NCI-H1417 treated with DMSO at 0.1 percent for 48 hours (cell line): ENCODE measurements around the gene LHX2.

ENCODE experiments used
- DNase-seq: peaks from one replicate; lab custom pipeline; 2025; lab: John Stamatoyannopoulos, UW

Gene LHX2

DNA sequence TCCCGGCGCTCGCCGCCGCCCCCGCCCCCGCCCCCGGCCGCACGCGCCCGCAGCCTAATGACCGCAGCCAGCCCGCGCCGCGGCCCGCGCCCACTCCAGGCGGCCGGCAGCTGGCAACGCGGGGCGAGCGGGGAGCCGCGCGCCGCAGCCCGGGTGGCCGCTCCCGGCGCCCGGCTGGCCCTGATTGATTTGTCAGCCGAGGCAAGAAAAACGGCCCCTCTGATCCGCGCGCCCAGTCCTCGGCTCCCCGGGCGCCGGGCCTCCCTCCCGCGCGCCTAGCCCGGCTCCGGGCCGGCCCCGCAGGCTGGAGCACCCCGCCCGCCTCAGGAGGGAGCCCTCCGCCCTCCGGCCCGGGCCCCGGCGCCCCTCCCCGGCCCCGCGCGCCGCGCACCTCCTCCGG lies 11.9 kb upstream of the LHX2 start:
- DNase-seq = no peak

DNA sequence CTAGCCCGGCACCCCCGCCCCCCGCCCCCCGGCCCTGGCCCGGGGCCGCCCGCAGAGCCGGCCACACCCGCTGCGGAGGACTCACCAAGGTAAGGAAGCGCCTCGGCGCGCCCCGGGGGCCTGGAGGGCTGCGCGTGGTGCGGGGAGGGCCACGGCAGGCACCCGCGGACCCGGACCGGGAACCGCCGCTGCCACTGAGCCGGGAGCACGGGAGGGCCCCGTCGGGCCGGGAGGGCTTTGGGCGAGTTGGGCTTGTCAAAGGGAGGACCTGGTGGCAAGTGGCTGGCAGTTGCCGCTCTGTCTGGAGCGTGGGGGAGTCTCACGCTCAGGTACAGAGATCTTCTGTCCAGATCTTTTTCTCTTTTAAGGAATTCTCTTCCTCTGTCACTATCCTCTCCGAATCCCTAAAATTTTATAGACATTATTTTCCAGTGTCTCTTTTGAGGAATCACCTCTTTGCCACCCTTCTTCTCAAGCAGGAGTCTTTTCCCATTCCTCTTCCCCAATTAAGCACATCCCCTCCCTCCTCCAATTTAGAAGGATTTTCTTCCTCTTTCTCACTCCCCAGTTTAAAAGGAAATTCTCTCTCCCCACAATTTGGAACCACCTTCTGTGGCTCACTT lies 11.3 kb upstream of the LHX2 start:
- no peak for DNase-seq

DNA sequence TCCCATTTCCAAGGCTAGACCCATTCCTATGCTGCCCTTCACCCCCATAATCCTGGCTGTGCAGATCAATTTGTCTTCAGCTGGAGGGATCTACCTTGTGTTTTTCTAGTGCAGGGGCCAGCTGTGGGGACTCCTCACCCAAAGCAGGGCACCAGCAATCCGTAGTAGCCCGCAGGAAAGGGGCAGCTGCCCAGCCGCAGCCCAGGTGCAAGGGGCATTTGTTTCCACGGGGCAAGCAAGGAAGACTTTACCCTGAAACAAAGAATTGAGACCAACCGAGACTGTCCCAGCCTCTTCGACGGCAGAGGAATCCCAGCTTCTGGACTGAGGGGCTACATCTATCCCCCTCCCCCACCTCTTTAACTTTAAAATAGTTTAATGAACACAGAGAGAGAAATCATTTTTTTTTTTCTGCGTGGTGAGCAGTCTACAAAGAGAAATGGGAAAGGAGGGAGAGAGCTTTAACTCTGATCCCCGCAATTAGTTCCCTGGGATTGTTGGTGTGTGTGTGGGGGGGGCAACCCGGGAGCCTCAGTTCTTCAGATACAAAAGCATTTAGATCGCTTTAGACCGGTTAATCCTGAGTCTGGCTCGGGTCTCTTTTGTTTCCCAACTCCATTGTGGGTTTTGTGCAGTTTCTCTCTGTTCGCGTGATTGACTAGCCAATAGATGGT lies 10.6 kb upstream of the LHX2 start:
- DNase-seq = no peak

DNA sequence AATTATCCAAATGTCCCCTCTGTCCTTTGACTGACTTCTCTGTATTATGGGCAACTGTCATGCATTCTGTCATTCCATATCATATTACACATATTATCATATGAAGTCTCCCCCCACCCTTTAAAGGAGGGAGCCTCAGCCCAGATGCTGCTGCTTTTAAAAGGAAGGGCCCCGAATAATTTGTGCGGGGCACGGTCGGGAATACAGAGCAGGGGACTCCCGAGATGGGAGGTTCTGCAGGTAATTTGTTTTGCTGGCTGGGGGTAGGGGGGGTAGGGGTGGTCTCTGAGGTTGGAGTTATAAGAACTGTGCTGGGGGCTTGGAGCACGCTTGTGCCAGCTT lies 10.1 kb upstream of the LHX2 start:
- no peak for DNase-seq

DNA sequence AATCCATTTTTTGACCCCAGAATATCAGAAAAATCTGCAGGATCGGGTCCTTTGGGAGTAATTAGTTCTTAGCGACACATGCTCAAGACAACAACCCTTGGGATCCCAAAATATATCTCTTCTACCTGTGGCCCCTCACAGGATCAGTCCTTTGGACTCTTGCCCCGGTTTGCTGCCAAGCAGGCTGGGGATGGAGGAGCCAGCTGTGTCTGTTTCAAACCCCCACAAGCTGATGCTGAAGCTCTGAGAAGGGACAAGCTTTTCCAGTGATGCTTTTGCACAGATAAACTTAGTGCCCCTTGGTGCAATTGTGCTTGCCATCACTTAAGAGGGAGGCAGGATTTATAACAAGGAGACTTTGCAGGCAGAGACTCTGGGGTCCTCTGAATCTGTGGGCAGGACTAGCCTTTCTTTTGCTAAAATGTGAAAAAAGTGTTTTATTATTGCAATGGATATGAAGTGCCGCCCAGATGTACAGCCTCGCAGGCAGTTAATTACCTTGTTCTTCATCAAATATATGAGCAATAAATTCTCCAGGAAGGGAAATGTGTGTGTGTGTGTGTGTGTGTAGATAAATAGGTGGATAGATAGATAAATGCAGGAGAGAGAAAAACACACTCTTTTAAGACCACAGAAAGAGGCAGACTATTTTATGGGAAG lies 9.6 kb upstream of the LHX2 start:
- DNase-seq = no peak

DNA sequence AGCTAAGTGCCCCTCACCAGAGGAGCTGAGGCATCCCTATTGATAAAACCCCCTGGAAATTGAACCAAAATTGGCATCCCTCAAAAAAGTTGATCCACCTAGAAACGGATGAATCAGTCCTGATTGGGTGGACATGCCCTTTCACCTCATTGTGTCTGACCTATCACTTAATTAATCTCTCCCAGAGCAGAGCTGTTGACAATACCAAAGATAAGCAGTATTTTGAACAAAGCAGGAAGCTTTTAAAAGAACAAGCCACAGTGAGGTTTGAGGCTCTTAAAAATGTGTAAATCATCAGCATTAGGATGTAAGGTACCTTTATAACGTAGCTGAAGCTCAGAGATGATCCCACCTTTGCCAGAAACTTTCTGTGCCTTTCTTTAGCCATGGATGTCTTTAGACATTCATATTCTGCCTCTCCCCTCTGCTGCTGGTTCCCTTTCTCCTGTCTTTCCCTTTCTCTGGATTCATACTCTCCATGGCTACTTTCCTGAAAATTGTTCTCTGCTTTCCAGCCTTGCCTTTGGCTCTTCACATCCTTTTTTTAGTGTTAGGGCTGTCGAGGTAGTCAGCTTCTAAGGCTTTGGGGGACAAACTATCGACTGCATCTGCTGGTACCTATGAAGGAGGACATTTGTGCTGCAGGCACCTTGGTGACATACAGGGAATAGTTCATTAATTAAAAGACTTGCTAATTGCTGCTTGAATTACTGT lies 7.8 kb upstream of the LHX2 start:
- DNase-seq = no peak

DNA sequence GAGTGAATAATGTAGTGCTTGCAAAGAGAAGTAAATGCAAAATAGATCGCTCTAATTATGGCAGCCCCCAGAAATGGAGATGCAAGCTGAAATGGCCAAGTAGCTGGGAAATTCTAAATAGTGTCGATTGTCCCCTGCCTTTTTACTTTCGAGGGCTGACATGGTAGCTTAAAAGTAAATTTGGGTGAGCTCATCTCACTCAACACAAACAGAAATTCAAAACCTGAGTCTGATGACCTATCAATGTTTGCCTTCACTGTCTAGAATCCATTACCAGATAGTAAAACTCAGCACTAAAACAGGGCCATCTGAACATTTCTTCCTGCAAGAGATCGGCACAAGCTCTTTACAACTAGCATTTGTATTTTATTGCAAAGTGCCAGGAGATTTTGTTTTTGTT lies 7.0 kb upstream of the LHX2 start:
- DNase-seq = peak; percentile 67

DNA sequence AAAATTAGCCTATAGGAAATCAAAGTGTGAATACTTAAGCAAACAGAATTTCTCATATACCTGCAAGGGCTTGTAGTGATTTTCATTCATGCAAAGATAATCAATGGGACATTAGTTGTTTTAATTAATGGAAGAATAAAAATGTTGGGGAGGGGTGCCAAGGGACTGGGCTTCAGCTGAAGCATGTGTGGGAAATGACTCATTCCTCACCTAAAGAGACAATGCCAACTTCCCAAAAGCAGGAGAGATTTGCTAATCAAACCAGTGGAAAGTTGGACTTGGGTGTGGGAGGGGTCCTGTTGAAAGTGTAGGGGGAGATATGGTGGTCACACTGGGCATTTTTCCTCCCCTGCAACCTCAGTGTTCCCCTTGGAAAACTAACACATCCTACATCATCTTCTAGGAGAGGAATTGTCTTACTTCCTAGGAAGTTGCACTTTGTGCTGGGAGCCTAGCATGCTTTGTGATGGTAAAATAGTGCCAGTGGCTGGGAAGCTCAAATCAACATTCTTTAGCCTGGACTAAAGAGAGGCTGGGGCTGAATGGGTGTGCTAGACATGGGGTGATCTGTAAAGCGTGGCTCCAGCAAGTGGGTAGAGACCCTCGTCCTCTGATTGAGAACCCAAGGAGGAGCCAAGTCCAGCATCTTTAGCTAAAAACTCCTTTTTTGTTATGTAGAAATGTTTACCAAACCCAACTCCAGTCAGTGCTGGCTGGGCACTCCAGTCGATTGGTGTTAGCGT lies 6.4 kb upstream of the LHX2 start:
- no peak for DNase-seq

DNA sequence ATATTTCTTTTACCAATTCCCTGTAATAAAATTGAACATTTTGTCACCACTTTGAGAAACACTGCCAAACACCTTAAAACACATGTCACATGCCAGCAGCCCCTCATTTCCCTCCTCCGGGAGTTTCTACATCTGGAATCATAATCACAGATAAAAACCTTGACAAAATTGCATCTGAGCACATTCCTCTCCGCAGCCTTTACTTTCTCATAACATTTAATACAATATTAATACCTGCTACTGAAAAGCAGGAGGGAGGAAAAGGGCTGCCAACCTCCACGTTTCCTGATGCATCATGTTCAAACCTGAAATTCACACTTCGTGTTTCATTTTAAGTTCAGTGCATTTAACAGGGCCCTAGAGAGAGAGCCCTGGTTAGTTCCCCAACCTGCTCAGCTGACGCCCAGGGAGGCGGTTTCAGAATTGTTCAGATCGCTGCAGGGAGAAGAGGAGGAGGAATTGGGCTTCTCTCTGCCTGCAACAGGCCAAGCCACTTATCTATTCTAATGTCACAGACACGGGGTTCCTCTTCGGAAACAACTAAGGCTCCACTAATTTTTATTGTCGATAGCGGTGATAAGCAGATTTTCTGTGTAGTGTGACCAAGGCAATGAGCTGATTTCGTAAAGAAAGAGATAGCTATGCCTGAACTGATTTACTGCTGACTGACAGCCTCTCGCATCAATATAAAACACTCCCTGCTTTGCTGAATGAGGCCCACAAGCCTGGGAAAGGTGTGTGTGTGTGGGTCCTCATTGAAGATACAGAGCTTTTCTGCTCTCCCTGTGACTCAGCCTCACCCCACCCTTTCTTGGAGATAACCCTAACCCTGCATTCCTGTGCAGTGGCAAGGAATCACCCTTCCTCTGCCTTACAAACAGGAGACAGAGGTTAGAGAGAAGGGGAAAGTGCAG lies 4.9 kb upstream of the LHX2 start:
- DNase-seq = no peak

DNA sequence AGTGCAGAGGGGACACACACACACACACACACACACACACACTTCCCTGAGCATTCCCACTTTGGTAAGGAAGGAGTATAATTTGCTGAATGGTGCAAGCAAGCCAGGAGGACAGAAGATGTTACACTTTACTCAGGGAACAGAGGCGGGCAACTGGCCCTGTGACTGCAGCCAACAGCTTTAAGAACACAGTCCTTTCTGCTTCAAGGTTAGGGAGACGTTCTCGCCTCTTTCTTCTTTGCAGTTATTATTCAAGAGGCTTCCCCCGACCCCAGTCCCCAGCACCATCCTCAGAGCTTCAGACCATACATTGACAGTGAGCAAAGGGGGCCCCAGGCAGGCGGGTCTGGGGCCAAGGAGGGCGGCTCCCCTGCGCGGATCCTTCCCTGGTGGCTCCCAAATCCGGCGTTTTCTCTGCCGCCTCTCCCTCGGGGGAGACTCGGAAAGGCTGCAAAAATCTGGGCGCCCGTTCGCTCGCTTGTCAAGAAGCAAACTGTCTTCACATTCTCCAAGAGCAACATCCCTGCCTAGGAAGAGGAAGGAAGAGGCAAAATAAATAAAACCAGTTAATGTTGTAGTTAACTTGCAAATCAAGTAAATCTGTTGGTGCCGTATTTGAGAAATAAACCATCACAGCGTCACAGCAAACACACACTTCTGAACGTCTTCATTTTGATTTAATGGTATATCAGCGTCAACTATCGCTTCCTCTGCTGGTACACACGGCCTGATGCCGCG lies 3.8 kb upstream of the LHX2 start:
- no peak for DNase-seq

DNA sequence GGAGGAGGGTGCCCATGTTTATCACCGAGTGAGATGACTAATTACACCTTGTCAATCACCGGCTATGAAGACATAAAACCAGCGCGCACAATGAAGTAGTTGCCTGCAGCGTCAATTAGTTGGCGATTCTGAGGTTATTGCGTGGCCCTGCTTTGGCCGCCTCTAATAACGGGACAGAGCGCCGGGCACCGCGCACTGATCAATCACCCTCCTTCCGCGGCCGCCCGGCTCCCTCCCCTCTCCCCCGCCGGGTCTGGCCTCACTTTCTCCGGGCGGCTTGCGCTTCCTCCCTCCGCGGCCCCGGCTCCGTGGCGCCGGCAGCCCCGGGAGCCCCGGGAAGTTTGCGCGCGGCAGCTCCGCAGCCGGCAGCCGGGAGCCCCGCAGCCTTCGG lies 3.3 kb upstream of the LHX2 start:
- DNase-seq = no peak

DNA sequence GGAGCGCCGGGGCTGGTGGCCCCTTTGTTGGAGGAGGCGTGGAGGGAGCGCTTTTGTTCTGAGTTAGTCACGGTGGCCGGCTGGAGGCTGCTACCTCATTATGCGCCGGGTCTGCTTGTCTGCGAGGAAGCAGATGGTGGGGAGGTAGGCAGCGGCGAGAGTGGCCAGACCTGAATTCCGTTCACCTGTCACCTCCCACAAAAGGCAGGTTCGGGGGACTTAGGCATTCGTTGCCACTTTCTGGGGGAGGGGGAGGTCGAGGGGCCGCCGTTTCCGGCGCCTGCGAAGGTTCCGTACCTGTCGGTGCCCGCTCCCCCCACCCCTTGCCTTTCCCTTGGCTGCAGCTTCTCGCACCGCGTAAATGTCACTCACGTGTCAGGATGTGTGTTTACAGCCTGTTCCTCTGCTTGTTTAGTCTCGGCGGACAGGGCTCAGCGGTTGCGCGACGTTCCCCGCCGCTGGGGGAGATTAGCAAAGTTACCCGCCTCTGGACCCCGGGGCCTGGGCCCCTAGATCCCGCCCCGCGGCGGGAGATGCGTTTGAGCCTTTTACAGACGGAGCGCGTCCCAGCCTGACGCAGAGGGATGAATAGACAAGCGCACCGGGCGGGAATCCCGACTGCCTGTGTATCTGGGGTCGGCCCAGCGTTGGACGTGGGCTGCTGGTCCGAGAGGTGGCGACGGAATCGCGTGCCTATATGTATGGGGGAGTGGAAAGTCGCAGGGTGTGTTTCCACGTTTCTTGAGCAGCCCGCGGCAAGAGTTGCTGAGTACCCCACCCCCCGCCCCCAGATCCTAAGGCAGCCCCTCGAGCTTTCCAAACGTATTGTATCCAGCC lies 2.7 kb upstream of the LHX2 start:
- peak; percentile 53 for DNase-seq

DNA sequence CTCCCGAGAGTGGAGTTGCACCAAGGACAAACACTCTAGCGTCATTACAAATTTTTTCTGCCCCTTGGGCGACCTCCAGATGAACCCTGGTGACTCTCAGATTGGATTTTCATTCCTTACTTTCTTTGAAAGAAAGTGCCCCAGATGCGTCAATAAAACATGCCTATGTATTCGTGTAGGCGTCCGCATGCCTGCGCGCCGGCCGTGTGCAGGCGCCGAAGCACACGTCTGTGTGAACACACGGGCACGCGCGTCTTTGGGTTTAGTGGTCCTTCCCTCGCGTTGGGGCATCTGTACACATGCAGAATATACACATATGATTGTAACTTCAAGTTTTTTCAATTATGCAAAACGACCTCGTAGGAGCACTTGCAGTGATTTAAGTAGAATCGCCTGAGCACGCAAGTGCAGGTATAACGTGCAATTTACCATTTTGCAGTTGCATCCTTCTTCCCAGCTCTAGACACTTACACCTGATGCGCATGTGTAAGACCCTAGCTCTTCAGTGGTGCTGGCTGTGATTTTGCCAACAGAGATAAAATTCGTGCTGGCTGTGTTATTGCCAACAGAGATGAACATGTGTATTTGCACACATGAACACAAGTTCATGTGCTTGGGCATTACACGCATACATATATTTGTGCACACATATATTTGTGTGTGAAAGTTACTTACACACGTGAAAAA lies 1.9 kb upstream of the LHX2 start:
- no peak for DNase-seq

DNA sequence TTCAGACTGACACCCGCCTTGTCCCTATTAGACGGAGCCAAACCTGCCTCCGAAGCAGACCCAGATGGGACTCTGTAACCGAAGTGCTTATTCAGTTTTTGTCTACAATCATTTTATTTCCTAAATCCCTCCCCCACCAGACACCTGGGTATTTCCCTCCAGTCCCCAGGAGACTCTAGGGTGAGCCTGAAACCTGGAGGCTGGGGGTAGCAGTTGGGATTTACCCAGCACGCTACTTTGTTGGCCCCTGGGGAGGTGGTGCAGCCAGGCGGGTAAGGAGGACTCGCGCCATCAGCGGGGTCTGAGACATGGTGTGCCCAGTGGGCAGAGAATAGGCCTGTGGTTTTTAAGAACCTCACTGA lies 1.3 kb upstream of the LHX2 start:
- no peak for DNase-seq

DNA sequence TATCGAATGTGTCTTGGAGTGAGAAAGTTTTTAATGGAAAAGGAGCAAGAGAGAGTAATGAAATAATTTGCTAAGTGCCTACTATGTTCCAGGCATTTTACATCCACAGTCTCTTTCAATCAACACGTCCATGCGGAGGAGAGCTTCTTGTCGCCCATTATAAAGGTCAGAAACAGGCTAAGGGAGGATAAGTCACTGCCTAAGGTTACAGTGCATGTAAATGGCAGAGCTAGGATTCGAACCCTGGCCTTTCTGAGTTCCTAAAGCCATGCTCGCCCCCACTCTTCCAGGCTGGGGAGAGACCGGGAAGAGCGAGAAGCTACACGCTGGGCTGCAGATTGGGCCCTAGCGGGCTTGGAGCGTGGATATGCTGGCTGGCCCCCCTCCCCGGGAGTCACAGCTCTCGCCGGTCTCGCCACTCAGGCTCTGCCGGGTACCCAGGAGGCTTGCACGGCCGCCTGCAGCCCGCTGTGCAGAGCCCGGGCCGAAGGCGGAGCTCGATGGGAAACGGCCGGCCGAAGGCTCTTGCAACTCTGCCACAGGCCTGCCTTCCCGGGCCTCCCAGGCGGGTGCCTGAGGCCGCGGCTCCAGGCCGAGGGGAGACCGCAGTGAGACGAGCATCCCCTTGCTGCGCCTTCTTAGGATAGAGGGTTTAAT lies 775 bp upstream of the LHX2 start:
- DNase-seq = no peak

DNA sequence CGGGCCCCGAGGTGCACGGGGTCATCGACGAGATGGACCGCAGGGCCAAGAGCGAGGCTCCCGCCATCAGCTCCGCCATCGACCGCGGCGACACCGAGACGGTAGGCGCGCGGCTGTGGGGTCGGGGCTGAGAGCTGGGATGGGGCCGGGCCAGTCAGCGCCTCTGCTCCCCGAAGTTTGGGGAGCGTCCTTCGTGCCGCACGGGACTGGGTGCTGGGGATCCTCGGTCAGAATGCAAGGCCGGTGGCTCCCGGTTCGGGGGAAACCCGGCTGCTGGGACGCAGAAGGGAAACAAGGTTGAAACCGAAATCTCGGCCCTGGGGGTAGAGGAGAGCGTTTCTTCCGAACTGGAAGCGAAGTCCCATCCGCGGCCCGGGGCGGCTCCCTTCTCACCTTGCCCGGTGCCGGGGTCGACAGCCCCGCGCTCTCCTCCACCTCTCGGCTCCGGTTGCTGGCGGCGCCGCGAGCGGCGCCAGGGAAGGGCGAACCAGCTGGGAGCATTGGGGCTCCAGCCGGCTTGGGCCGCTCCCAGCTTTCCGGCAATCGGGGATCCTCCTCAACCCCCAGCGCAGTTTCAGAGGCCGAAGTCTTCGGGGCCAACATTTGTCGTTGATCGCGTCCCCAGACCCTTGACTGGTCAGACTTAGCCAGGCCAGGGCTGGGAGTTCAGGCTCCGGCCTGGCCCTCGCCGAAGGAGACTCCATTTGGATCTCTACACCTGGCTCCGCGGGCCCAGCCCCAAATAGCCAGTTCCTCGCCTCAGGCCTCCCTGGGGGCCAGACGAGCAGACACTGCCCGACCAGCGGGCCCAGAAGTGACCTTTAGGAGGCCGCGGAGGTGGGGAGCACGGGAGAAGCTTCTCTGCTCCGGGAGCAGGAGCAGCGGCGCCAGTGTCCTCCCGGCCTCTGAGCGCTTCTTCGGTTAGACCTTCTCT lies 1.1 kb downstream of the LHX2 start:
- no peak for DNase-seq
